ENCODE results near the gene MIX23.
A peak's percentile ranks its signal among the peaks of the same experiment; 100 is the strongest.

The MIX23 gene

GRCh38 chr3:122357828-122358702, 25.0 kb downstream of the MIX23 start:
- H3K27ac ChIP-seq (ENCODE audit: low read length), result no peak overlapping the region
- H3K79me2 ChIP-seq (ENCODE audit: low read length), result no peaks in the 10 kb centered on the region
- no peaks in the 10 kb centered on the region for H3K9me3 ChIP-seq (replicated peaks; ENCODE audit: insufficient read depth, low read length)
- no peaks in the 10 kb centered on the region for H3K27me3 ChIP-seq (replicated peaks; ENCODE audit: insufficient read depth, low read length)
- H3K9me2 ChIP-seq (replicated peaks; ENCODE audit: insufficient read depth, low read length), result no peaks in the 10 kb centered on the region
- no peak overlapping the region for H3K9ac ChIP-seq (ENCODE audit: low read length)
- no peak overlapping the region for H2AFZ ChIP-seq (ENCODE audit: low read length)
- no peak overlapping the region for H3K4me3 ChIP-seq (ENCODE audit: low read length)
- no peak overlapping the region for H3K4me2 ChIP-seq (ENCODE audit: low read depth, low read length)
- DNase-seq, result no peak
- no peaks in the 10 kb centered on the region for H3K36me3 ChIP-seq (replicated peaks; ENCODE audit: insufficient read depth, low read length)
- no peaks in the 10 kb centered on the region for H3K4me1 ChIP-seq (ENCODE audit: low read length)
- H3F3A ChIP-seq (ENCODE audit: insufficient read depth, low read length), result no peaks in the 10 kb centered on the region
- TF ChIP-seq CTCF (IDR thresholded peaks at IDR 0.05; ENCODE audit: low read length) (no peak), EZH2 (optimal IDR thresholded peaks at IDR 0.05; ENCODE audit: low read depth, low read length) (no peak), EZH2phosphoT487 (IDR thresholded peaks at IDR 0.05; ENCODE audit: low read length) (no peak)
- H4K20me1 ChIP-seq (ENCODE audit: insufficient read depth, low read length), result no peaks in the 10 kb centered on the region

DNA sequence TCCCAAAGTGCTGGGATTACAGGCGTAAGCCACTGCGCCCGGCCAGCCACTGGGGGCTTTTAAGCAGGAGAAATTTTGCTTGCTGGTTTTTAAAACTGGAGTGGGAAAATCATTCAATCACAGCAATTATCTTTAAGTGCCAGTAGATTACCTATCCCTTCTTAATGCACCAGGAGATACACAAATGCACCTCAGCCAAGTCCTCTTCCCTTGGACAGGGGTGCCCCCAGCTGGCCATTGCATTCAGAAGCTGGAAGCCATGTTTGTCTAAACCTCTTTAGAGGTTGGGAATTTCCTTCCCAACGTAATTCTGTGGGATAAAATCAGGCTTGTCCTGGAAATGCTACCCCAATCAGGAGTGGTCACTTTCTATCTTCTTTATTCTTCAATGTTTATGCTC, 26.6 kb downstream of the MIX23 start:
- Histone ChIP-seq H3F3A (ENCODE audit: insufficient read depth, low read length) (no peaks in the 10 kb centered on the region), H3K79me2 (ENCODE audit: low read length) (no peaks in the 10 kb centered on the region), H3K27ac (ENCODE audit: low read length) (no peak overlapping the region), H3K27me3 (replicated peaks; ENCODE audit: insufficient read depth, low read length) (no peaks in the 10 kb centered on the region), H3K9me3 (replicated peaks; ENCODE audit: insufficient read depth, low read length) (no peaks in the 10 kb centered on the region), H3K9ac (ENCODE audit: low read length) (no peak overlapping the region), H3K9me2 (replicated peaks; ENCODE audit: insufficient read depth, low read length) (no peaks in the 10 kb centered on the region), H3K36me3 (replicated peaks; ENCODE audit: insufficient read depth, low read length) (no peaks in the 10 kb centered on the region), H3K4me1 (ENCODE audit: low read length) (no peaks in the 10 kb centered on the region), H3K4me2 (ENCODE audit: low read depth, low read length) (no peak overlapping the region), H2AFZ (ENCODE audit: low read length) (no peak overlapping the region), H3K4me3 (ENCODE audit: low read length) (no peak overlapping the region), H4K20me1 (ENCODE audit: insufficient read depth, low read length) (no peaks in the 10 kb centered on the region)
- TF ChIP-seq EZH2 (optimal IDR thresholded peaks at IDR 0.05; ENCODE audit: low read depth, low read length), result no peak
- TF ChIP-seq CTCF (IDR thresholded peaks at IDR 0.05; ENCODE audit: low read length), result peak; percentile 29
- TF ChIP-seq EZH2phosphoT487 (IDR thresholded peaks at IDR 0.05; ENCODE audit: low read length), result no peak
- DNase-seq, result no peak

- Histone ChIP-seq H3K9ac (ENCODE audit: low read length) (no peak overlapping the region), H3K4me3 (ENCODE audit: low read length) (no peak overlapping the region), H3F3A (ENCODE audit: insufficient read depth, low read length) (no peaks in the 10 kb centered on the region), H3K4me2 (ENCODE audit: low read depth, low read length) (no peak overlapping the region), H2AFZ (ENCODE audit: low read length) (no peak overlapping the region), H3K27me3 (replicated peaks; ENCODE audit: insufficient read depth, low read length) (no peaks in the 10 kb centered on the region), H4K20me1 (ENCODE audit: insufficient read depth, low read length) (no peaks in the 10 kb centered on the region), H3K9me2 (replicated peaks; ENCODE audit: insufficient read depth, low read length) (no peaks in the 10 kb centered on the region), H3K27ac (ENCODE audit: low read length) (no peak overlapping the region), H3K9me3 (replicated peaks; ENCODE audit: insufficient read depth, low read length) (no peaks in the 10 kb centered on the region), H3K36me3 (replicated peaks; ENCODE audit: insufficient read depth, low read length) (no peaks in the 10 kb centered on the region), H3K4me1 (ENCODE audit: low read length) (no peaks in the 10 kb centered on the region), H3K79me2 (ENCODE audit: low read length) (no peaks in the 10 kb centered on the region)
- no peak for DNase-seq
- TF ChIP-seq EZH2 (optimal IDR thresholded peaks at IDR 0.05; ENCODE audit: low read depth, low read length) (no peak), CTCF (IDR thresholded peaks at IDR 0.05; ENCODE audit: low read length) (no peak), EZH2phosphoT487 (IDR thresholded peaks at IDR 0.05; ENCODE audit: low read length) (no peak)
Observed at GRCh38 chr3:122355612-122356011, 27.4 kb downstream of the MIX23 start.

All from MM.1S (cell line).